ENCODE data around the gene HDAC1. TPM values are rescaled to one million over a fixed set of nuclear protein-coding genes. Genes with fewer than 3 reads are reported as not detected.

Gene HDAC1
- total and polyA plus RNA-seq, 2 of the 8 experiments (the other 6 are each of a cell fraction or from before 2014, with no cell fraction given) = 111 to 125 TPM

- ChIA-PET CTCF (ENCODE audit: partially characterized antibody) (interaction anchor here (1.7 kb wide), 1 partner anchor 8 kb away, joined by 6 read pairs; no protein-coding TSS in a partner anchor), POLR2A (ENCODE audit: partially characterized antibody) (interaction anchor here (1.6 to 17.1 kb wide), 5 partner anchors 9 to 132 kb away, joined by 3 to 321 read pairs (median 7); partner anchors contain the start of gene MARCKSL1)
- TF ChIP-seq CEBPB (IDR thresholded peaks at IDR 0.05; ENCODE audit: low read depth, low read length) (peak; percentile 64), NANOG (IDR thresholded peaks at IDR 0.05; ENCODE audit: insufficient read depth, low read depth, low read length, poor library complexity, severe bottlenecking) (no peak)
- DNase-seq (ENCODE audit: low read depth in 1 of 2, low spot score in 2 of 2) (no peak), FAIRE-seq (no peak)
- no peaks in the 10 kb centered on the region for H3K79me1 ChIP-seq (ENCODE audit: low read depth, low read length)
- no peak overlapping the region for H2BK15ac ChIP-seq (ENCODE audit: low read length)
- H3K27me3 ChIP-seq (replicated peaks in 1 of 4; ENCODE audit: control insufficient read depth in 3 of 4, extremely low read depth in 1 of 4, insufficient read depth in 3 of 4, low read length in 3 of 4) = no peaks in the 10 kb centered on the region; a peak in 2 of 7 replicates
- no peak overlapping the region for H4K5ac ChIP-seq (ENCODE audit: insufficient read length, low read depth, low read length)
- no peak overlapping the region for H2AFZ ChIP-seq (ENCODE audit: low read length)
- H3K18ac ChIP-seq (ENCODE audit: extremely low read depth, low read length) = no peak overlapping the region
- no peak overlapping the region; the same call in 1 of the 2 replicates for H4K8ac ChIP-seq (ENCODE audit: extremely low read depth, insufficient read depth, low read length)
- no peaks in the 10 kb centered on the region for H3K36me3 ChIP-seq (ENCODE audit: control insufficient read depth in 2 of 4, insufficient read depth in 4 of 4, low read length in 3 of 4)
- H2BK120ac ChIP-seq (replicated peaks; ENCODE audit: low read depth, low read length) = no peak overlapping the region
- no peaks in the 10 kb centered on the region for H3K79me2 ChIP-seq (ENCODE audit: control insufficient read depth in 1 of 2, insufficient read depth in 2 of 2, low read length in 2 of 2)
- no peak overlapping the region for H3K56ac ChIP-seq (replicated peaks; ENCODE audit: insufficient read length, low read depth, low read length)
- no peak overlapping the region for H2BK20ac ChIP-seq (ENCODE audit: low read length)
- no peak overlapping the region for H3K23ac ChIP-seq (ENCODE audit: insufficient read length)
- H4K91ac ChIP-seq (replicated peaks; ENCODE audit: insufficient read length, low read length) = no peak overlapping the region
- H3K9me3 ChIP-seq (ENCODE audit: insufficient read depth in 2 of 2, low read depth in 1 of 2, low read length in 1 of 2) = no peaks in the 10 kb centered on the region
- no peak overlapping the region for H3K4me2 ChIP-seq (ENCODE audit: insufficient read depth in 1 of 2, low read depth in 2 of 2, low read length in 2 of 2)
- no peak overlapping the region for H3K27ac ChIP-seq (ENCODE audit: low read depth, low read length)
- no peak overlapping the region for H3K14ac ChIP-seq (ENCODE audit: insufficient read length)
- no peaks in the 10 kb centered on the region for H4K20me1 ChIP-seq (replicated peaks in 1 of 2; ENCODE audit: control insufficient read depth in 1 of 2, insufficient read depth in 2 of 2, low read length in 2 of 2)
- no peaks in the 10 kb centered on the region for H3K23me2 ChIP-seq (ENCODE audit: low read depth, low read length)
- no peak overlapping the region for H2BK5ac ChIP-seq (ENCODE audit: low read depth, low read length)
- H2BK12ac ChIP-seq (ENCODE audit: low read depth, low read length) = no peak overlapping the region
- no peak overlapping the region for H3K4ac ChIP-seq (replicated peaks; ENCODE audit: insufficient read length, low read depth, low read length)
- H3K4me3 ChIP-seq (ENCODE audit: extremely low read depth in 1 of 4, insufficient read depth in 2 of 4, low read depth in 3 of 4, low read length in 4 of 4) = no peak overlapping the region
- WGBS, 2 experiments (ENCODE audit: extremely low coverage in 1 of 2, insufficient coverage in 1 of 2, insufficient read length in 1 of 2, insufficient replicate concordance in 2 of 2, low coverage in 1 of 2, low lambda C conversion rate in 2 of 2, missing lambda C conversion rate in 1 of 2) = 90% methylated on average over 10 of the region's 10 CpGs; no CpG with 5 or more reads in 1 of the 2 experiments
- H2AK5ac ChIP-seq (ENCODE audit: low read depth, low read length) = no peak overlapping the region
- H3K4me1 ChIP-seq (replicated peaks in 1 of 4; ENCODE audit: control insufficient read depth in 3 of 4, insufficient read depth in 4 of 4, low read length in 3 of 4) = peaks cover 0 to 8% (median 5%) of the 10 kb centered on the region in 4 experiments; a peak in 6 of 7 replicates
- no peak overlapping the region for H3K9ac ChIP-seq (replicated peaks in 1 of 4; ENCODE audit: extremely low read depth in 1 of 4, low read depth in 3 of 4, low read length in 3 of 4)
Observed at GRCh38 chr1:32342704-32343103, 50.8 kb downstream of the HDAC1 start.
